Dendritic cell treated with granulocyte-macrophage colony-stimulating factor and Interleukin-4, amounts not matched to agents 40 ng/mL and 50 ng/mL, for 4 days (primary cell): Measurements from ENCODE around the gene SEMA6A.

Experiments
- H3K27ac Mint-ChIP-seq: one replicate; pipeline ENCODE4 v1.8.0; 2022; ENCODE audit warnings: mild to moderate bottlenecking, mixed read lengths
- H3K27me3 Mint-ChIP-seq: one replicate; pipeline ENCODE4 v1.8.0; 2022; ENCODE audit warnings: mild to moderate bottlenecking, mixed read lengths
- H3K36me3 Mint-ChIP-seq: one replicate; pipeline ENCODE4 v1.8.0; 2022; ENCODE audit warnings: low read depth, mixed read lengths
- H3K4me1 Mint-ChIP-seq: one replicate; pipeline ENCODE4 v1.8.0; 2022; ENCODE audit warnings: low read depth, mixed read lengths
- H3K4me3 Mint-ChIP-seq: one replicate; pipeline ENCODE4 v1.8.0; 2022; ENCODE audit warnings: mild to moderate bottlenecking, moderate library complexity, mixed read lengths
- H3K9me3 Mint-ChIP-seq: one replicate; pipeline ENCODE4 v1.8.0; 2022; ENCODE audit warnings: mixed read lengths
- intact Hi-C: fragments of 100-400 bp; cut with micrococcal nuclease; formaldehyde crosslinking; loops from one replicate; pipeline ENCODE4 v1.15.0; 2022

The SEMA6A gene

DNA sequence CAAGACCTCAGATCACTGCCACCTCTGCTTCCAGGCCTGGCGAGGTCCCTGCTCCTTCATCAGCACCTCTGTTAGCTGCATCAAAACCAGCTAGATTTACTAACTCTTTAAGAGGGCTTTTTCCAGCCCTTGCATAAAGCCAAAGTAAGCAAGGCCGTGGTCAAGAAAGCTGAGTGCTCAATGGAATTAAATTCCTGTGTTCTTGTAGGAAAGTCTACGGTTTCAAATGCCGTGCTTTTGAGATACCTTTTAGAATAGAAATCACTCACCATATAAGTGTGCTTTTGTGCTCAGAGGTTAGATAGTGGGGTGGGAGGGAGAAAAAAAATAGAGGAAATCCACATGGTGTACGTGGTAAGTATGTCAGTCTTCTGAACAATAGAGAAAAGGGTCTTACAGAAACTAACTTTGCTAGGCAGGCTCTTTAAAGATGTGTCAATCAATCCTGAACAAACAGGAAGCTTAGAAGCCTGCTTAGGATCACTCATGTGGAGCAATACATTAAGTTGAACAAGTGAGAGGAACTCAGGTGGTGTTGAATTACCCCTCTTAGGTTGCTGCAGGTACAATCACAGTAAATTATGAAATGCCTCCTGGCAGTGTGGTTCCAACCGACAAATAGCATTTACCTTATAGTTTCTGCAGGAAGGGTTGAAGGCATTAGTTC lies 79.7 kb downstream of the SEMA6A start:
- H3K4me1 Mint-ChIP-seq = peaks cover 6% of the 10 kb centered on the region
- no peak overlapping the region for H3K4me3 Mint-ChIP-seq
- no peak overlapping the region for H3K27ac Mint-ChIP-seq
- no peaks in the 10 kb centered on the region for H3K36me3 Mint-ChIP-seq
- intact Hi-C loops = no loop called here
- no peaks in the 10 kb centered on the region for H3K27me3 Mint-ChIP-seq
- no peaks in the 10 kb centered on the region for H3K9me3 Mint-ChIP-seq

DNA sequence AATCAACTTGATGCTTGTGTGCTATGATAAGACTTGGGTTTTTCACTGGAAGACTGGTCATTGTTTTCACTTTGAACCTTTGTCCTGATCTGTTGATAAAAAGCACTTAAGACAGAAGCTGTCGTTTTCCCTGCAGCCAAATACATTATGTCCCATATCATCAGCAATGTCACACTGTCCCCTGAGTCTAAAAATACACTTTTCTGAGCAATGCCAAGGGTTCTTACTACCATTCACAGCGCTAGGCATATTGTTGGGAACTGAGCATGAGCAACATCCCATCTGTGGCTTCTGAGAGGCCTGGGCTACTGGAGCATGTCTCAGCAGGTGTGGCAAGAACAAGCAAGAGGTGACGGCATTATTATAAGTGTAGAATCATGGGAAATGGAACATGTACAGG lies 81.8 kb downstream of the SEMA6A start:
- H3K27ac Mint-ChIP-seq = no peak overlapping the region

DNA sequence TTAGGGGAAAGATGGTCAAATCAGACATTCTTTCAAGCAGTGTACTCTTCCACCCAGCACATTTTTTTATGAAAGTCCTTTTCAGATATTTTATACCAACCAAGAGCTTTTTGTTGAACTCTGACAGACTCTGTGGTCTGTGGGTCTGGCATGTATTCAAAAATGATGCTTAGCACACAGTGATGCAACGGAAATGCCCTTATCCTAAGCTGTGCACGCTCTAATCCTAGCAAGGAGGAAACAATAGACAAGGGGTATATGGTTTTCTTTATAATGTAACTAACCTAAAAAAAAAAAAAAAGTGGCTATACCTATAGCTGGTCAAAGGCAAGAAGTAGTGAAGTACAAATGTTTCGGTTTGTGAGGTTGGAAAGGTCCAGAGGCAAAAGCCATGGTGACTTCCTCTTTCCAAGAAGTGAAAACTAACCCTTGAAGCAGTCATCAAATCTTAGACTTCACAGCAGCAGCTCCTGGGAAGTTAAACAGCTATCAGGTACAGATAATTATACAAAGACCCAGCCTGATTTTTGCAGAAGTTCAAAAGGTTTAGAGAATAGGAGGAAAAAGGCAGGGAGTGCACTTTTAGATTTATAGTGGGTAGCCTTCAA lies 82.5 kb downstream of the SEMA6A start:
- no peaks in the 10 kb centered on the region for H3K9me3 Mint-ChIP-seq
- H3K4me3 Mint-ChIP-seq = peak overlapping the region; percentile 20
- intact Hi-C loops = no loop called here
- H3K27ac Mint-ChIP-seq = no peak overlapping the region
- no peaks in the 10 kb centered on the region for H3K27me3 Mint-ChIP-seq
- peaks cover 6% of the 10 kb centered on the region for H3K4me1 Mint-ChIP-seq
- H3K36me3 Mint-ChIP-seq = no peaks in the 10 kb centered on the region

More for the DNA sequence above, 81.8 kb downstream of the SEMA6A start:
- Mint-ChIP-seq H3K9me3 (no peaks in the 10 kb centered on the region), H3K4me3 (no peak overlapping the region), H3K27me3 (no peaks in the 10 kb centered on the region), H3K4me1 (peaks cover 6% of the 10 kb centered on the region), H3K36me3 (no peaks in the 10 kb centered on the region)
- intact Hi-C loops = no loop called here

DNA sequence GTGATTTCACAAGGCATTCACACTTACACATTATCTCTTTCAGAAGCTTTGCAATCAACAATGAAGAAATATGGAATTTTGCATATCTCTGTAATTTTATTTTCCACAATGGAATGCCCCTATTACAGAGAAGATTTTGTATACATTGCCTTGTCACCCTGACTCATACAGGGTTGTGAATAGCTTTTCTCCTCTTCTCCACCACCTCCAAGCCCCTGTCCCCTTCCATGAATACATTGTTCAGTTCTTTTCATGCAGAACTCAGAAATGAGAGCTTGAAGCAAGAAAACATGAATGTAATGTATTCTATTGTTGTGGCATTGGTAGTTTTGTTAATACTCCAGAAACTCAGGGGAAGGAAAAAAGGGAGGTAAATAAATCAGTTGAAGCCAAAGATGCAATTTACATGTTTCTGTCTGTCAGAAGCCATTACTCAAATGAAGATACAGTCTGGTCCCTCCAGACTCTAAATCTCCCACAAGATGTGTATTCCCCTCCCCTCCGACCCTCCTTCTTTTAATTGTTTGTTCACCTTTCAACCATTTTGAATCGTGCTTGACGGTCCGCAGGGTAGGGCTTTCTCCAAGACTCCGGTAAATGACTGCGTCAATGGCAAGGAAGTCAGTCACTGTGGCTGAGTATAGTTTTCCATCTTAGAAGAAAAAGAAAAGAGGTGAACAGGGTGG lies 86.1 kb downstream of the SEMA6A start:
- intact Hi-C loops = no loop called here
- H3K4me3 Mint-ChIP-seq = no peak overlapping the region
- H3K27ac Mint-ChIP-seq = no peak overlapping the region
- H3K36me3 Mint-ChIP-seq = no peaks in the 10 kb centered on the region
- peaks cover 5% of the 10 kb centered on the region for H3K27me3 Mint-ChIP-seq
- no peaks in the 10 kb centered on the region for H3K9me3 Mint-ChIP-seq
- peaks cover 6% of the 10 kb centered on the region for H3K4me1 Mint-ChIP-seq

DNA sequence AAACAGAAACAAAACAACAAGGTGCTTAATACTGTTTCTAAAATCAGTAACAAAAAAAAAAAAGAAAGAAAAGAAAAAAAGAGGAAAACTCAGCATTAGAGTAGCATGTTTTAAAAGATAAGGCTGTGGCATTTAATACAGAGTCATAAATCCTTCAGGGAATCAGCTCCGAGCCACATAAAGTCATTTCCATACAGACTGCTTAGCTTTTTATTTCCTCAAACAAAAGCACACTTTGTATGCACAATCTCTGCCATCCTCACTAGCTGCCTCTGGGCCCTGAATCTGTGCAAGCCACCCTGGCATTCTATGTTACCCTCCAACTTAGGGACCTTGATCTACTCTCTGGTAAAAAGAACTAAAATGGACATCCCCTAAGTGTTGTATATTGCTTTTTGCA lies 87.6 kb downstream of the SEMA6A start:
- Mint-ChIP-seq H3K36me3 (no peaks in the 10 kb centered on the region), H3K27me3 (peaks cover 5% of the 10 kb centered on the region), H3K4me3 (no peak overlapping the region), H3K4me1 (peaks cover 3% of the 10 kb centered on the region), H3K9me3 (no peaks in the 10 kb centered on the region), H3K27ac (no peak overlapping the region)
- intact Hi-C loops = no loop called here

DNA sequence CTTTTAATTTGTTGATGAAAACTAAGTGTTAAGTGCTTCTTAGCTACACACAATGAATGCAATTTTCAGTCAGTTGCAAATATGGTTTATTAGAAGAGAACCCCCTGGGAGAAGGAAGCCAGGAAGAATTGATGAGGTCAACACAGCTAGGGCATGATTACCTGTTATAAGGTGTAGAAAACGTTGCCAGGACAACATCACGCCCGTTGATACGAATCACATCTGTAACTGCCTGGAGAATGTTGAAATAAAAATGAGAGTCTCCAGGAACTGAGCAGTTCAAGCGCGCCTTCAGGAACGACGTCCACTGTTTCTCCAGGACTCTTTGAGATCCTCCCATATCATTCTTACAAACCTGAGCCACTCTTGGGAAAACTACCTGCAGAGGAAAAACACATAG lies 88.0 kb downstream of the SEMA6A start:
- no peaks in the 10 kb centered on the region for H3K36me3 Mint-ChIP-seq
- intact Hi-C loops = no loop called here
- H3K27ac Mint-ChIP-seq = no peak overlapping the region
- peaks cover 5% of the 10 kb centered on the region for H3K27me3 Mint-ChIP-seq
- H3K9me3 Mint-ChIP-seq = no peaks in the 10 kb centered on the region
- H3K4me3 Mint-ChIP-seq = no peak overlapping the region
- no peaks in the 10 kb centered on the region for H3K4me1 Mint-ChIP-seq

DNA sequence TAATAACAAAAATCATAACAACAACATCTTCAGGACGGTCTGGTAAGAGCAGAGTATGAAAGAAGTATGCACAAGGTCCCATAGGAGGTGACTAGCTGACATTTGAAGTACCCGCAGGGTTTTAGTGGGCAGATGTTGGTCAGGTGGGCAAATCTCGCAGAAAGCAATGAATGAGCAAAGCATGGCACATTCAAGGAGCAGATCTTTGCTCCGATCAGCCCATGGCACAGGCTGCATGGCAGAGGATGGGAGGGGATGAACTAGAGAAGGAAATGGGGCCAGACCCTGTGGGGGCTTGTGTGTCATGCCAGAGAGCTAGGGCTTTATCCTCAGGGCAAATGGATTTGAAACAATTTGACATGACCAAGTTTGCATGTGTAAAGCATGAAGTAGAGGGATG lies 90.0 kb downstream of the SEMA6A start:
- intact Hi-C loops = no loop called here
- Mint-ChIP-seq H3K27me3 (peaks cover 5% of the 10 kb centered on the region), H3K9me3 (no peaks in the 10 kb centered on the region), H3K4me1 (peaks cover 10% of the 10 kb centered on the region), H3K36me3 (no peaks in the 10 kb centered on the region), H3K4me3 (no peak overlapping the region), H3K27ac (no peak overlapping the region)

DNA sequence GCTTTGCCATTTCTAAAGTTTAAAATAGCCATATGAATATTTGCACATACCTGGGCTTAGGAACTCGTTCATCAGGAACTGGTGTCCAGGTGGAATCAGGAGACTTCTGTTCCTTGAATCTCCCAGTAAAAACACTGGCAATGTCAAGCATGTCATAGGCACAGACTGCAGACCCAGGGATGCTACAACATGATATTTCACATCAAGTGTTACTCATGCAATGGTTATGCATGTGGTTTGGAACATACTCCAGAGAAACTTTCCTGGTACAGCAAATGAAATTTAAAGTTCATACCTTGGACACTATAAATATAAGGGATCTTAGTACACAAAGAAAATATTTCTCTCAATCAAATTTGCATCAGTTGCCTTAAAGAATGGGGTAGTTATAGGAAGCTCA lies 92.2 kb downstream of the SEMA6A start:
- Mint-ChIP-seq H3K27me3 (peaks cover 5% of the 10 kb centered on the region), H3K36me3 (no peaks in the 10 kb centered on the region), H3K27ac (no peak overlapping the region), H3K4me3 (no peak overlapping the region), H3K4me1 (peaks cover 10% of the 10 kb centered on the region), H3K9me3 (peaks cover 7% of the 10 kb centered on the region)
- intact Hi-C loops = no loop called here

DNA sequence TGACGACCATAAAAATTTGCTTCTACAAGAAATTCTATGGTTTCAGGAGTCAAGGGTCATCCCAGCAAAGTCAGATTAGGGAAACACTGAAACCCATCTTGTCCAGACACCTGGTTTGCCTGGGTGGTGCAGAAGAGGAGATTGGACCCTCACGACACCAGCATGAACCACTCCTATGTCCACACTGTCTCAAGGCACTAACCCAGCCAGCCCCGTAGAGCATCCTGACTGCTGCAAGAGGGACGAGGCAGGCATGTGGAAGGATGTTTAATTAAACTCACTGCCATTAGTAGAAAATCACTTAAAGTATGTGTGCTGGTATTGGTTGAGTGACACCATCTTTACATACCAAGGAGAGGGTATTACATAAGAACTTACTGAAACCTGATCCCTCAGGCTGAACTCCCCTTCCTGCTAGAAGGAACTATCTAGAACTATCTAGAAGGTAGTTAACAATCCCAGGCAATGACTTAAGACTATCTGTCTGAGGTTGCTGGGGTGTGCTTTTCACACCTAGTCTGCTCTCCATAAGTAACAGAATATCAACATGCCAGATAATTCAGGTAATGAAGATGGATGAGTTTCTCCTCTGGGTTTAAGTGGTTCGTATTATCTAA lies 93.6 kb downstream of the SEMA6A start:
- Mint-ChIP-seq H3K4me3 (no peak overlapping the region), H3K27ac (no peak overlapping the region), H3K27me3 (peaks cover under 1% of the 10 kb centered on the region), H3K9me3 (peaks cover 20% of the 10 kb centered on the region), H3K36me3 (no peaks in the 10 kb centered on the region), H3K4me1 (peaks cover 10% of the 10 kb centered on the region)
- intact Hi-C loops = no loop called here

DNA sequence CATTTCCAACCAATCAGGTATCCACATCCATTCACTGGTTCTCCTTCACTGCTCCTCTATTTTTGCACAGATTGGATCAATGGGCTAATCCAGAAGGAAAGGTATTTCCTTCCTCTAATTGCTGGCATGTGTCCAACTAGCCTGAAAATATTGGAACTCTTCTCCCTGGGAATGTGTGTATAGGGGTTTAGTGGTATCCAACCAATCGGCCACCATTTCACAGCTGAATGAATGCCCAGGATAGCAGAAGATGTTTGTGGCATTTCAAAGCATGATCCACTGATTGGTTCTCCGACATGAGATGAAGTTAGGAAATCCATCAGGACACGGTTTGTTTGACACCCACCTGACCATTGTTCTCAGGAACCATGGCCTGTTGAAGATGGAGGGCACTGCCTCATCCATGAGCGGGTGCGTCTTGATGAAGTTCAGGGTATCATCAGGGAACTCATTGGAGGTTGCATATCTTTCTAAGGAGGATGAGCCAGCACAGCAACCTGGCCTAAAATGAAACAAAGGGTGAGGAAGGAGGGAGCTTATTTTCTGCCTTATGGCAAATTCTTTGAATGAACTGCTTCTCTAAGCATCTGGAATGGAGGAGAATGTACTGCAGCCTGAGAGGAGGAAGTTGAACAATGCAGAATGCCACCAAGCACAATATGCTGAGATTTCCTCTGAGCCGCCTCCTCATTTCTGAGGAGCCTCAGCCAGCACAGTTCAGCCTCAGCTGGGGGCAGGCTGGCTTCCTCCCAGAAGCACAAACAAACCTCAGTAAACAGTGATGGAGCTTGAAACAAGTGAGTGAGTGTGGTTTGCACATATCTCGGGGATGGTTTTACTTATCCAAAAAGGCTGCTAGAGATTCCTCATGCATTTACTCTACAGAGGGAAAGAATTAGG lies 94.6 kb downstream of the SEMA6A start:
- H3K36me3 Mint-ChIP-seq = no peaks in the 10 kb centered on the region
- H3K27me3 Mint-ChIP-seq = no peaks in the 10 kb centered on the region
- no peak overlapping the region for H3K27ac Mint-ChIP-seq
- H3K4me1 Mint-ChIP-seq = peaks cover 10% of the 10 kb centered on the region
- peaks cover 29% of the 10 kb centered on the region for H3K9me3 Mint-ChIP-seq
- no peak overlapping the region for H3K4me3 Mint-ChIP-seq
- intact Hi-C loops = no loop called here

DNA sequence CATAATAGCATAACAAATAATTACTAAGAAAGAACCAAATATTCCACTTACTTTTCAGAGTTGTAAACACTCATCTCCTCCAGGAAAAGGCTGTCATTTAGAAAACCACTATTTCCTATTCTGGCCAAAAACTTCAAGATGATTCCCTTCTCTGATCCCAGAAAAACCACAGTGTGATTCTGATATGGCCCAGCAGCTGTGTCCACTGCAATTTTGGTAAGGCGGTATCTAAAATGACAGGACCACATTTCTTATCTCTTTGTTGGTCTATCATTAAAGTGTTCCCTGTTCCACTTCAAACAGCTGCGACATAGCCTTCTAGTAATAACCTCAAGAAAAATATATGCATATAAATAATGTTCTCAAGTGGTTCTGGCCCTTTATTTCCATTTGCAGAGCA lies 96.1 kb downstream of the SEMA6A start:
- H3K4me3 Mint-ChIP-seq = no peak overlapping the region
- H3K27me3 Mint-ChIP-seq = no peaks in the 10 kb centered on the region
- H3K27ac Mint-ChIP-seq = no peak overlapping the region
- peaks cover 29% of the 10 kb centered on the region for H3K9me3 Mint-ChIP-seq
- H3K4me1 Mint-ChIP-seq = peaks cover 10% of the 10 kb centered on the region
- intact Hi-C loops = no loop called here
- H3K36me3 Mint-ChIP-seq = no peaks in the 10 kb centered on the region

DNA sequence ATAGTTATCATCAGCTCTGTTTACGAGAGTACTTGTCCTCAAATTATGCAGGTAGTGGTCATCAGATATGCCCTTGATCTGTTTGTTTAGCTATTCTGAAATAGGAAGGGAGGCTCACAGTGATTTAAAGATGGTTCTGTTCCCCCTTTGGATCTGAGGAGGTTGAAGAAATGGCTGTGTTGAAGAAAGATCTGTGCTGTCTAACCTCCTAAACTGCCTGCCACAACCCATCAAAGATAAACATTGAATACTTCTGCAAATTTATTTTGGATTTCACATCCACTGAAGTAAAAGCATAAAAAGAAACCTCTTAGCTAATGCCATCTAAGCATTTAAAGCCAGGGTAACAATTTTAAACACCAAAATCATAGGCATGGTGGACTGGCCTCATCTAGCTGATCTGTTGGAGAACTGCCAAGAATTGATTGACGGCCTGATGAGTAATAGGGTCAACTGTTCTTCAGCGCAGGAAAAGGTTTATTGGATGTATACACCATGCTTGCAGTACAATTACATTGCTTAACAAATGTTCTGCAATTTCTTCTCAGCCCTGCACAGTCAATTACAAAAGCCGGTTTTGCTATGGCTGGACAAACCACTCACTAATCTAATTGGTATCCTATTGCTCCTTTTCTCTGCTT lies 97.6 kb downstream of the SEMA6A start:
- intact Hi-C loops = no loop called here
- Mint-ChIP-seq H3K4me1 (peaks cover 10% of the 10 kb centered on the region), H3K4me3 (no peak overlapping the region), H3K27ac (no peak overlapping the region), H3K36me3 (no peaks in the 10 kb centered on the region), H3K27me3 (no peaks in the 10 kb centered on the region), H3K9me3 (peaks cover 29% of the 10 kb centered on the region)

DNA sequence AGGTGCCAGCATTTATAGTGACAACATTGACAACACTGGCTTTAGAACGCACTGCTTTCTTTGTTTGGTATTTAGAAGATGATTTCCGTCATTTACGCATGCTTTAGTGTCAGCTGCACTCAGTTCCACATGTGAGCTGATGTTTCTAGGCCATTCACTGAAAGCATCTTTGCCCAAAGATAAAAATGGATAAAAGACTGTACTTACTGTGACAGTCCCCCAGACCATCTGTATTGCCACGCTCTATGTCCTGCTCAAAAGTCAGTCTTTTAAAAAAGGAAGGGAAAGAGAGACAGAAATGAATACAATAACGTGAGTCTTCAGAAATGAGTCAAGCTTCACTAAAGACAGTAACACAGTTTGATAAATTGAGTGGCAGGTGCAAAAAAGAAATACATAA lies 99.3 kb downstream of the SEMA6A start:
- no peaks in the 10 kb centered on the region for H3K27me3 Mint-ChIP-seq
- no peak overlapping the region for H3K27ac Mint-ChIP-seq
- no peaks in the 10 kb centered on the region for H3K36me3 Mint-ChIP-seq
- intact Hi-C loops = no loop called here
- peaks cover 29% of the 10 kb centered on the region for H3K9me3 Mint-ChIP-seq
- no peak overlapping the region for H3K4me3 Mint-ChIP-seq
- peaks cover 6% of the 10 kb centered on the region for H3K4me1 Mint-ChIP-seq
